Gastroesophageal sphincter (tissue), 3 donors: ENCODE measurements around the gene DAGLB.
"Not testable (repeated sequence)": the region's sequence is repeated elsewhere in the genome, so short reads cannot be mapped to it uniquely, and the experiment has no call there.

ENCODE experiments used
- POLR2A ChIP-seq, 2 donors: fragments of 450-650 bp; IDR thresholded peaks; one replicate each; pipeline ENCODE4 v1.6.1; 2017; ENCODE audit warnings: antibody characterized with exemption in 2 of 2, mild to moderate bottlenecking in 2 of 2, moderate library complexity in 1 of 2
- POLR2AphosphoS5 ChIP-seq: sonication (generic); formaldehyde crosslinking; IDR thresholded peaks from one replicate; pipeline ENCODE4 v1.6.1; 2017; ENCODE audit warnings: antibody characterized with exemption
- TF ChIP-seq, protein P1 (sequence below), 4 experiments: fragments of 200-600 bp in 2 of 4; fragments of 450-650 bp in 2 of 4; sonication (generic) in 1 of 4; IDR thresholded peaks; one replicate each; pipeline ENCODE4 v1.5.1; 2017 to 2019; ENCODE audit warnings: antibody characterized with exemption in 4 of 4, mild to moderate bottlenecking in 2 of 4, moderate library complexity in 2 of 4

DNA sequence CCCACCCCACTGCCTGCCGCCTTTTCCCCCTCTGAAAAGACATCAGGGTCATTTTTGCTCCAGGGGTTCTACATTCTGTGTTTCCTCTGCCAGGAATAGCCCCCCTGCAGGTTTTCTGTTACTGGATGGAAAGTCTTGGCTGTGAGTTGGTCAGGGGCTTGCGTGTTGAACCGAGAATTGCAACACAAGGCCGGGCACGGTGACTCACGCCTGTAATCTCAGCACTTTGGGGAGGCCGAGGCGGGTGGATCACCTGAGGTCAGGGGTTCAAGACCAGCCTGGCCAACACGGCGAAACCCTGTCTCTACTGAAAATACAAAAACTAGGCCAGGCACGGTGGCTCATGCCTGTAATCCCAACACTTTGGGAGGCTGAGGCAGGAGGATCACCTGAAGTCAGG is 2.1 kb upstream of the DAGLB start:
- TF ChIP-seq, protein P1, sequence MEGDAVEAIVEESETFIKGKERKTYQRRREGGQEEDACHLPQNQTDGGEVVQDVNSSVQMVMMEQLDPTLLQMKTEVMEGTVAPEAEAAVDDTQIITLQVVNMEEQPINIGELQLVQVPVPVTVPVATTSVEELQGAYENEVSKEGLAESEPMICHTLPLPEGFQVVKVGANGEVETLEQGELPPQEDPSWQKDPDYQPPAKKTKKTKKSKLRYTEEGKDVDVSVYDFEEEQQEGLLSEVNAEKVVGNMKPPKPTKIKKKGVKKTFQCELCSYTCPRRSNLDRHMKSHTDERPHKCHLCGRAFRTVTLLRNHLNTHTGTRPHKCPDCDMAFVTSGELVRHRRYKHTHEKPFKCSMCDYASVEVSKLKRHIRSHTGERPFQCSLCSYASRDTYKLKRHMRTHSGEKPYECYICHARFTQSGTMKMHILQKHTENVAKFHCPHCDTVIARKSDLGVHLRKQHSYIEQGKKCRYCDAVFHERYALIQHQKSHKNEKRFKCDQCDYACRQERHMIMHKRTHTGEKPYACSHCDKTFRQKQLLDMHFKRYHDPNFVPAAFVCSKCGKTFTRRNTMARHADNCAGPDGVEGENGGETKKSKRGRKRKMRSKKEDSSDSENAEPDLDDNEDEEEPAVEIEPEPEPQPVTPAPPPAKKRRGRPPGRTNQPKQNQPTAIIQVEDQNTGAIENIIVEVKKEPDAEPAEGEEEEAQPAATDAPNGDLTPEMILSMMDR (IDR thresholded peaks at IDR 0.05): not testable (repeated sequence)
- not testable (repeated sequence) for TF ChIP-seq POLR2AphosphoS5; POLR2A (IDR thresholded peaks at IDR 0.05)
